HEK293 (cell line): ENCODE data around the gene DNAJC22.
A peak's percentile ranks its signal among the peaks of the same experiment; 100 is the strongest.

Source experiments
- CTCF ChIA-PET: fragments of 350-600 bp; formaldehyde crosslinking; extraction: SDS; loops from one replicate; lab custom pipeline; 2021; ENCODE audit warnings: antibody characterized with exemption; lab: Yijun Ruan, JAX
- POLR2A ChIA-PET: fragments of 300-600 bp; formaldehyde crosslinking; extraction: SDS; loops from one replicate; lab custom pipeline; 2020; ENCODE audit warnings: antibody characterized with exemption, inconsistent platforms; lab: Yijun Ruan, JAX
- H3K27ac ChIP-seq: fragments of 200-500 bp; sonication (Bioruptor generic); 2 replicates; pipeline ENCODE4 v1.5.1; 2014; ENCODE audit warnings: low read depth, low read length, control low read depth, inconsistent platforms; ENCODE audit errors: extremely low read depth
- H3K36me3 ChIP-seq, 2 experiments: fragments of 200-500 bp in 1 of 2; sonication (Bioruptor generic) in 1 of 2; 1 replicate in 1 of 2; 2 replicates in 1 of 2; pipeline ENCODE4 v1.5.1; 2014 to 2017; ENCODE audit warnings: inconsistent platforms in 2 of 2, low read length in 2 of 2; ENCODE audit not compliant: control insufficient read depth in 2 of 2, insufficient read depth in 1 of 2
- H3K4me1 ChIP-seq: fragments of 200-500 bp; sonication (Bioruptor generic); 2 replicates; pipeline ENCODE4 v1.5.1; 2014; ENCODE audit warnings: mild to moderate bottlenecking, low read length, inconsistent platforms; ENCODE audit not compliant: control insufficient read depth, insufficient read depth
- H3K4me3 ChIP-seq: 2 replicates; pipeline ENCODE4 v1.5.1; 2011; ENCODE audit warnings: low read depth, mild to moderate bottlenecking, control low read depth, low read length, moderate library complexity
- H3K9me3 ChIP-seq: fragments of 200-500 bp; sonication (Bioruptor generic); 2 replicates; pipeline ENCODE4 v1.5.1; 2014; ENCODE audit warnings: low read depth, low read length, inconsistent platforms; ENCODE audit not compliant: control insufficient read depth, insufficient read depth
- FEZF1 ChIP-seq: fragments of 450-650 bp; formaldehyde crosslinking; IDR thresholded peaks from 2 replicates; pipeline ENCODE4 v1.5.1; 2016; ENCODE audit warnings: missing biosample characterization, missing genetic modification characterization
- SP2 ChIP-seq: fragments of 450-650 bp; formaldehyde crosslinking; IDR thresholded peaks from 2 replicates; pipeline ENCODE4 v1.5.1; 2016; ENCODE audit warnings: missing biosample characterization, missing genetic modification characterization
- TSHZ1 ChIP-seq: fragments of 450-650 bp; formaldehyde crosslinking; IDR thresholded peaks from 2 replicates; pipeline ENCODE4 v1.5.1; 2016; ENCODE audit warnings: missing biosample characterization, missing genetic modification characterization, borderline replicate concordance
- WT1 ChIP-seq: fragments of 450-650 bp; formaldehyde crosslinking; IDR thresholded peaks from 2 replicates; pipeline ENCODE4 v1.5.1; 2016; ENCODE audit warnings: missing biosample characterization, missing genetic modification characterization
- ZBTB20 ChIP-seq: fragments of 450-650 bp; formaldehyde crosslinking; IDR thresholded peaks from 2 replicates; pipeline ENCODE4 v1.5.1; 2016; ENCODE audit warnings: missing biosample characterization, missing genetic modification characterization
- ZBTB21 ChIP-seq: fragments of 450-650 bp; formaldehyde crosslinking; IDR thresholded peaks from 2 replicates; pipeline ENCODE4 v1.5.1; 2017; ENCODE audit warnings: missing biosample characterization, missing genetic modification characterization
- ZEB2 ChIP-seq: fragments of 450-650 bp; formaldehyde crosslinking; IDR thresholded peaks from 2 replicates; pipeline ENCODE4 v1.5.1; 2016; ENCODE audit warnings: missing biosample characterization, missing genetic modification characterization
- ZNF10 ChIP-seq: fragments of 450-650 bp; formaldehyde crosslinking; IDR thresholded peaks from 2 replicates; pipeline ENCODE4 v1.5.1; 2017; ENCODE audit warnings: missing biosample characterization, missing genetic modification characterization
- ZNF140 ChIP-seq: fragments of 450-650 bp; formaldehyde crosslinking; IDR thresholded peaks from 2 replicates; pipeline ENCODE4 v1.5.1; 2016; ENCODE audit warnings: missing biosample characterization, missing genetic modification characterization
- ZNF2 ChIP-seq: fragments of 450-650 bp; formaldehyde crosslinking; IDR thresholded peaks from 2 replicates; pipeline ENCODE4 v1.5.1; 2016; ENCODE audit warnings: missing biosample characterization, missing genetic modification characterization
- ZNF223 ChIP-seq: fragments of 450-650 bp; formaldehyde crosslinking; IDR thresholded peaks from 2 replicates; pipeline ENCODE4 v1.5.1; 2016; ENCODE audit warnings: missing biosample characterization, missing genetic modification characterization
- ZNF391 ChIP-seq: fragments of 450-650 bp; formaldehyde crosslinking; IDR thresholded peaks from 2 replicates; pipeline ENCODE4 v1.5.1; 2016; ENCODE audit warnings: low read depth, missing biosample characterization, missing genetic modification characterization, borderline replicate concordance
- ZNF404 ChIP-seq: fragments of 450-650 bp; formaldehyde crosslinking; IDR thresholded peaks from 2 replicates; pipeline ENCODE4 v1.5.1; 2017; ENCODE audit warnings: missing biosample characterization, missing genetic modification characterization
- ZNF571 ChIP-seq: fragments of 450-650 bp; formaldehyde crosslinking; IDR thresholded peaks from 2 replicates; pipeline ENCODE4 v1.5.0; 2017; ENCODE audit warnings: missing biosample characterization, missing genetic modification characterization
- ZNF610 ChIP-seq: fragments of 450-650 bp; formaldehyde crosslinking; IDR thresholded peaks from 2 replicates; pipeline ENCODE4 v1.5.1; 2016; ENCODE audit warnings: missing biosample characterization, missing genetic modification characterization, borderline replicate concordance
- ZNF624 ChIP-seq: fragments of 450-650 bp; formaldehyde crosslinking; IDR thresholded peaks from 2 replicates; pipeline ENCODE4 v1.5.1; 2017; ENCODE audit warnings: missing biosample characterization, missing genetic modification characterization
- ZNF645 ChIP-seq: fragments of 450-650 bp; formaldehyde crosslinking; IDR thresholded peaks from 2 replicates; pipeline ENCODE4; 2016; ENCODE audit warnings: missing biosample characterization, missing genetic modification characterization
- ZNF658 ChIP-seq: fragments of 450-650 bp; formaldehyde crosslinking; IDR thresholded peaks from 2 replicates; pipeline ENCODE4; 2016; ENCODE audit warnings: missing biosample characterization, missing genetic modification characterization
- ZNF76 ChIP-seq: fragments of 450-650 bp; formaldehyde crosslinking; IDR thresholded peaks from 2 replicates; pipeline ENCODE4; 2016; ENCODE audit warnings: low read depth, missing biosample characterization, missing genetic modification characterization, borderline replicate concordance
- ZNF791 ChIP-seq: fragments of 450-650 bp; formaldehyde crosslinking; IDR thresholded peaks from 2 replicates; pipeline ENCODE4 v1.5.1; 2016; ENCODE audit warnings: missing biosample characterization, missing genetic modification characterization
- ZNF792 ChIP-seq: fragments of 450-650 bp; formaldehyde crosslinking; IDR thresholded peaks from 2 replicates; pipeline ENCODE4 v1.5.1; 2016; ENCODE audit warnings: missing biosample characterization, missing genetic modification characterization
- ZNF830 ChIP-seq: fragments of 450-650 bp; IDR thresholded peaks from 2 replicates; pipeline ENCODE4 v1.5.0; 2018; ENCODE audit warnings: missing biosample characterization, missing genetic modification characterization, low read depth, mild to moderate bottlenecking, moderate library complexity
- ZSCAN18 ChIP-seq: fragments of 450-650 bp; formaldehyde crosslinking; IDR thresholded peaks from 2 replicates; pipeline ENCODE4 v1.5.1; 2016; ENCODE audit warnings: missing biosample characterization, missing genetic modification characterization
- ZSCAN30 ChIP-seq: fragments of 450-650 bp; IDR thresholded peaks from 2 replicates; pipeline ENCODE4 v1.5.1; 2018; ENCODE audit warnings: missing biosample characterization, mild to moderate bottlenecking, missing genetic modification characterization, moderate library complexity
- TF ChIP-seq, protein P1 (sequence below): fragments of 450-650 bp; formaldehyde crosslinking; IDR thresholded peaks from 2 replicates; pipeline ENCODE4 v1.5.1; 2016; ENCODE audit warnings: missing biosample characterization, missing genetic modification characterization
- TF ChIP-seq, protein P2 (sequence below): fragments of 450-650 bp; formaldehyde crosslinking; IDR thresholded peaks from 2 replicates; pipeline ENCODE4 v1.5.1; 2016; ENCODE audit warnings: missing biosample characterization, missing genetic modification characterization

Gene DNAJC22

DNA sequence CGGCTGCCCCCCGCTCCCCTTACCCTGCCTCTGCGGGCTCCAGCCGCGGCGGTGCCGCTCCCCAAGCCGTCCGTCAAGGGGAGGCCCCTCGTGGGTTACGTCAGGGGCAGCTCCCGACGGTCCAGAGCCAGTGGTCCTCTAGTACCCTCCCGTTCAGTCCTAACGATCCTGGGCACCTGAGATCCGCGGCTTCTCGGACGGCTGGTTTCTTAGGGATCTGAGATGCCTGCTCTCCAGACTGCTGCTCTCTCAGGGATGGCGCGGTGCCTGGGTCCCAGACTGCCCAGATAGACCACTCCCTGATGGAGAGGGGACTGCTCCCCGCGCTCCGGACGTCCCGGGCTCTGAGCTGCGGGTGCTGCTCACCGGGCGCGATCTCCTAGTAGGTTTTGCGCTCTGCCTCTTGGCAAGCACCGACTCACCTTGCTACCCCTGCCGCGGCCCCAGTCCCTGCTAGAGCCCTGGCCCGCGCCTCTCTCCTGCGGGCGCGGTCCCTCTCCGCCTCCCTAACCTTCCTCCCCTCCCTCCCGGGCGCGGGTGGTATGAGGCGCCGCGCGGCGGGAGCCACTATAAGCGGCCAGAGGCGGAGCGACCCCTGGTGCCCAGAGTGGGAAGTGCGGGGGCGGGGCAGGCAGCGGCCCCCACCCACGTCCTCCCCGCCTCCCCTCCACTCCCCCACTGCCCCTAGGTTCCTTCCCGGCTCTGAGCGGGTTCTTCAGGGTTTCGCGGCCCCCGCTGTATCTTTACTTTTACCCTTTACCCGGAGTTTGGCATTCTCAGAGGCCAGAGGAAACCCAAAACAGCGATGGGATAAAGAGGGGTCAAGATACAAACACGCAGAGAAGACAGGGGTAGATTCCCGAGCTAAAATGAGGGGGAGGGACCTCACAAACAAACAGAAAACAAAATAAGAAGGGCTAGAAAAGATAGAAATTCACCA, 9.8 kb upstream of the DNAJC22 start, which contains the start of gene C1QL4:
C1QL4 (minus strand) TSS at position 544 of the 940 bp plus-strand sequence. CDS start 711 bp downstream, outside the sequence.
- Histone ChIP-seq H3K4me1 (peaks cover 9% of the 10 kb centered on the region; the same call in 1 of the 2 replicates), H3K36me3 (peaks cover 0 to 5% of the 10 kb centered on the region in 2 experiments; a peak in 1 of 3 replicates), H3K4me3 (peak within 1 kb of the TSS; percentile 49), H3K9me3 (no peaks in the 10 kb centered on the region), H3K27ac (no peak within 1 kb of the TSS; the same call in 1 of the 2 replicates)
- CTCF ChIA-PET: interaction anchor here (0.6 to 11.4 kb wide), 20 partner anchors 9 to 1636 kb away, joined by 3 to 185 read pairs (median 4); partner anchors contain the start of genes DNAJC22, PRPF40B, PRPH and SPATS2
- POLR2A ChIA-PET: interaction anchor here (0.5 to 8.2 kb wide), 7 partner anchors 9 to 125 kb away, joined by 3 to 82 read pairs (median 4); partner anchors contain the start of gene TROAP
- TF ChIP-seq ZNF571 (tag by site-specific recombination): no peak
- TF ChIP-seq TSHZ1 (tag by site-specific recombination): no peak
- TF ChIP-seq ZBTB21: no peak
- TF ChIP-seq ZNF2 (tag by site-specific recombination): 0 out of 2 replicates have a peak, but pooled peaks have one; percentile 43
- no peak for TF ChIP-seq ZNF792 (tag by site-specific recombination)
- no peak for TF ChIP-seq ZNF140 (tag by site-specific recombination)
- TF ChIP-seq ZSCAN30 (tag by site-specific recombination): peak; percentile 57; the same call in 1 of the 2 replicates
- peak; percentile 60; the same call in 1 of the 2 replicates for TF ChIP-seq ZEB2 (tag by site-specific recombination)
- no peak for TF ChIP-seq FEZF1 (tag by site-specific recombination)
- TF ChIP-seq, protein P1, sequence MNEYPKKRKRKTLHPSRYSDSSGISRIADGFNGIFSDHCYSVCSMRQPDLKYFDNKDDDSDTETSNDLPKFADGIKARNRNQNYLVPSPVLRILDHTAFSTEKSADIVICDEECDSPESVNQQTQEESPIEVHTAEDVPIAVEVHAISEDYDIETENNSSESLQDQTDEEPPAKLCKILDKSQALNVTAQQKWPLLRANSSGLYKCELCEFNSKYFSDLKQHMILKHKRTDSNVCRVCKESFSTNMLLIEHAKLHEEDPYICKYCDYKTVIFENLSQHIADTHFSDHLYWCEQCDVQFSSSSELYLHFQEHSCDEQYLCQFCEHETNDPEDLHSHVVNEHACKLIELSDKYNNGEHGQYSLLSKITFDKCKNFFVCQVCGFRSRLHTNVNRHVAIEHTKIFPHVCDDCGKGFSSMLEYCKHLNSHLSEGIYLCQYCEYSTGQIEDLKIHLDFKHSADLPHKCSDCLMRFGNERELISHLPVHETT (tag by site-specific recombination): no peak; the same call in 1 of the 2 replicates
- TF ChIP-seq ZNF610 (tag by site-specific recombination): no peak
- no peak for TF ChIP-seq ZNF223
- TF ChIP-seq ZNF658 (tag by site-specific recombination): no peak
- TF ChIP-seq ZNF624 (tag by site-specific recombination): no peak
- TF ChIP-seq ZNF391: 0 out of 2 replicates have a peak, but pooled peaks have one; percentile 50
- TF ChIP-seq ZNF76: peak; percentile 15; the same call in 1 of the 2 replicates
- no peak for TF ChIP-seq ZNF404 (tag by site-specific recombination)
- peak; percentile 66 for TF ChIP-seq ZBTB20 (tag by site-specific recombination)
- TF ChIP-seq ZNF830: no peak
- TF ChIP-seq, protein P2, sequence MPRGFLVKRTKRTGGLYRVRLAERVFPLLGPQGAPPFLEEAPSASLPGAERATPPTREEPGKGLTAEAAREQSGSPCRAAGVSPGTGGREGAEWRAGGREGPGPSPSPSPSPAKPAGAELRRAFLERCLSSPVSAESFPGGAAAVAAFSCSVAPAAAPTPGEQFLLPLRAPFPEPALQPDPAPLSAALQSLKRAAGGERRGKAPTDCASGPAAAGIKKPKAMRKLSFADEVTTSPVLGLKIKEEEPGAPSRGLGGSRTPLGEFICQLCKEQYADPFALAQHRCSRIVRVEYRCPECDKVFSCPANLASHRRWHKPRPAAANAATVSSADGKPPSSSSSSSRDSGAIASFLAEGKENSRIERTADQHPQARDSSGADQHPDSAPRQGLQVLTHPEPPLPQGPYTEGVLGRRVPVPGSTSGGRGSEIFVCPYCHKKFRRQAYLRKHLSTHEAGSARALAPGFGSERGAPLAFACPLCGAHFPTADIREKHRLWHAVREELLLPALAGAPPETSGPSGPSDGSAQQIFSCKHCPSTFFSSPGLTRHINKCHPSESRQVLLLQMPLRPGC: no peak
- peak; percentile 59 for TF ChIP-seq SP2 (tag by site-specific recombination)
- 0 out of 2 replicates have a peak, but pooled peaks have one; percentile 49 for TF ChIP-seq ZNF10
- TF ChIP-seq ZNF791 (tag by site-specific recombination): no peak
- peak; percentile 85 for TF ChIP-seq WT1
- TF ChIP-seq ZSCAN18: no peak
- no peak for TF ChIP-seq ZNF645 (tag by site-specific recombination)
